HEK293T (cell line): Measurements from ENCODE around the gene KLHL6.
"Not testable (repeated sequence)": the region's sequence is repeated elsewhere in the genome, so short reads cannot be mapped to it uniquely, and the experiment has no call there.

ENCODE experiments used
- CTCF ChIA-PET: fragments of 350-600 bp; formaldehyde crosslinking; extraction: SDS; loops from one replicate; lab custom pipeline; 2021; ENCODE audit warnings: antibody characterized with exemption, inconsistent platforms; lab: Yijun Ruan, JAX
- POLR2A ChIA-PET: fragments of 350-600 bp; formaldehyde crosslinking; extraction: SDS; loops from one replicate; lab custom pipeline; 2020; ENCODE audit warnings: antibody characterized with exemption, inconsistent platforms; lab: Yijun Ruan, JAX
- DNase-seq: peaks from one replicate; pipeline ENCODE4 v3.0.0; 2012; ENCODE audit warnings: mixed read lengths; ENCODE audit errors: extremely low spot score
- ARNT ChIP-seq: fragments of 450-650 bp; IDR thresholded peaks from 2 replicates; pipeline ENCODE4 v1.6.1; 2017; ENCODE audit warnings: mild to moderate bottlenecking
- BHLHE40 ChIP-seq: fragments of 450-650 bp; IDR thresholded peaks from 2 replicates; pipeline ENCODE4 v1.6.1; 2016; ENCODE audit warnings: mild to moderate bottlenecking, moderate library complexity, borderline replicate concordance
- CTBP1 ChIP-seq: fragments of 450-650 bp; IDR thresholded peaks from 2 replicates; pipeline ENCODE4 v1.6.1; 2016; ENCODE audit warnings: borderline replicate concordance
- ELF4 ChIP-seq: fragments of 450-650 bp; IDR thresholded peaks from 2 replicates; pipeline ENCODE4 v1.6.1; 2017; ENCODE audit warnings: antibody characterized with exemption
- FOXA1 ChIP-seq: fragments of 450-650 bp; IDR thresholded peaks from 2 replicates; pipeline ENCODE4 v1.6.1; 2016; ENCODE audit warnings: mild to moderate bottlenecking
- FOXK2 ChIP-seq: fragments of 450-650 bp; IDR thresholded peaks from 2 replicates; pipeline ENCODE4 v1.6.1; 2016; ENCODE audit warnings: mild to moderate bottlenecking
- FOXM1 ChIP-seq: fragments of 450-650 bp; IDR thresholded peaks from 2 replicates; pipeline ENCODE4 v1.6.1; 2017; ENCODE audit warnings: mild to moderate bottlenecking, borderline replicate concordance
- HDGF ChIP-seq: fragments of 450-650 bp; IDR thresholded peaks from 2 replicates; pipeline ENCODE4 v1.6.1; 2017; ENCODE audit warnings: antibody characterized with exemption, borderline replicate concordance
- L3MBTL2 ChIP-seq: fragments of 450-650 bp; conservative IDR thresholded peaks from 2 replicates; pipeline ENCODE4 v1.6.1; 2016; ENCODE audit warnings: mild to moderate bottlenecking
- LEF1 ChIP-seq: fragments of 450-650 bp; IDR thresholded peaks from 2 replicates; pipeline ENCODE4 v1.6.1; 2017; ENCODE audit warnings: mild to moderate bottlenecking, borderline replicate concordance
- NFRKB ChIP-seq: fragments of 450-650 bp; IDR thresholded peaks from 2 replicates; pipeline ENCODE4 v1.6.1; 2016; ENCODE audit warnings: mild to moderate bottlenecking, moderate library complexity
- SP1 ChIP-seq: fragments of 450-650 bp; IDR thresholded peaks from 2 replicates; pipeline ENCODE4 v1.6.1; 2017
- SUZ12 ChIP-seq: fragments of 450-650 bp; IDR thresholded peaks from 2 replicates; pipeline ENCODE4 v1.6.1; 2016; ENCODE audit warnings: mild to moderate bottlenecking
- TARDBP ChIP-seq: fragments of 450-650 bp; IDR thresholded peaks from 2 replicates; pipeline ENCODE4 v1.6.1; 2016
- ZNF384 ChIP-seq: fragments of 450-650 bp; IDR thresholded peaks from 2 replicates; pipeline ENCODE4 v1.6.1; 2016
- TF ChIP-seq, protein P1 (sequence below): fragments of 450-650 bp; IDR thresholded peaks from 2 replicates; pipeline ENCODE4 v1.6.1; 2016

Gene KLHL6

DNA sequence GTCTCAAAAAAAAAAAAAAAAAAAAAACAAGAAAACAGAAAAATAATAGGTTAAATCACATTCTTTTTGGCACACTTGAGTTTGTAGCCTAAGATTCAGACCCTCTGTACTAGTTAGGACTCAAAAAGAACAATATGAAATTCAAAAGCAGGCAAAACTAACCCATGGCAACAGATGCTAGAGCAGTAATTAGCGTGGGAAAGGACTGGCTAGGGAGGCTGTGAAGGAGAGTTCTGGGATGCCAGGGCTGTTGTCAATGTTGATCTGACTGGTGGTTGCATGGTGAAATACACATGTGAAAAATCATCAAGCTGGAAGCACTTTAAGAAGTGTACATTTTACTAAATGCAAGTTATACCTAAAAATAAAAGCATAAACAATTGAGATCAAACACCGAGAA lies 35.6 kb downstream of the KLHL6 start:
- POLR2A ChIA-PET, result no interaction called here
- CTCF ChIA-PET, result no interaction called here
- DNase-seq, result no peak

DNA sequence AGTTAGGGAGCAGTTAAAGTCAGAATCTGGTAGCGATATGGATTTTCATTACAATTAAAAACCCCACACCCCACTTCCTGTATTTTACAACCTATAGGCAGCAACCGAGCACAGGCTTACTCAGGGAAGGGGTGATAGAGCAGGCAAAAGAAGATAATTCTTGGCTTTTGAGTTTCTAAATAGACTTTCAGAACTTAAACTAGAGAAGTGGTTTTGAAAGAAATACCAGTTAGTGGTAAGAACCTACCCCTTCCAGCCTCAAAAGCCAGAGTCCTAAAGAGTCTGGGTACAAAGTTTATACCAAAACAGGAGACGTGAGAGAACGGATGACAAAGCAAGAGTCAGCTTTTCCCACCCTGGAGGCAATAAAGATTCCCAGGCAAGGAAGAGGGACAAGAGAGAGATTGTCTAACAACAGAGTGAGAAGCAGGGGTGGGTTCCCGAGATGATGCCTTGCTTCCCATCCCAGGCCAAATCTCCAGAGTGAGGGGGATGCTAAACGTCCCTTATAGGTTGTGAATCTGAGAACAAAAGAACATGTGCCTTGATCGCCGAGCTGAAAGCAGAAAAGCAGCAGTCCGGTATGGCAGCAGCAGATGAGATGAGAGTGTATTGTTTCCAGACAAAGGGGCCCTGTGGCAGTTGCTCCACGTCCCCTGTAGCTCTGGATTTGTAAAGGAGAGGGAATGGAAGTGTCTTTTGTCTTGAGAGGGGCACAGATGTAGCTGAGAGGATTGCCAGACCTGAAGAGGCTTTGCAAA lies 36.8 kb downstream of the KLHL6 start:
- DNase-seq, result no peak
- POLR2A ChIA-PET, result no interaction called here

More for the DNA sequence above, 35.6 kb downstream of the KLHL6 start:
- TF ChIP-seq SP1, result no peak
- no peak for TF ChIP-seq ELF4
- no peak for TF ChIP-seq LEF1
- no peak for TF ChIP-seq L3MBTL2
- TF ChIP-seq CTBP1, result no peak
- no peak for TF ChIP-seq ARNT
- no peak for TF ChIP-seq BHLHE40
- no peak for TF ChIP-seq FOXM1
- TF ChIP-seq FOXK2, result no peak
- TF ChIP-seq TARDBP, result no peak
- TF ChIP-seq HDGF, result no peak
- no peak for TF ChIP-seq NFRKB

DNA sequence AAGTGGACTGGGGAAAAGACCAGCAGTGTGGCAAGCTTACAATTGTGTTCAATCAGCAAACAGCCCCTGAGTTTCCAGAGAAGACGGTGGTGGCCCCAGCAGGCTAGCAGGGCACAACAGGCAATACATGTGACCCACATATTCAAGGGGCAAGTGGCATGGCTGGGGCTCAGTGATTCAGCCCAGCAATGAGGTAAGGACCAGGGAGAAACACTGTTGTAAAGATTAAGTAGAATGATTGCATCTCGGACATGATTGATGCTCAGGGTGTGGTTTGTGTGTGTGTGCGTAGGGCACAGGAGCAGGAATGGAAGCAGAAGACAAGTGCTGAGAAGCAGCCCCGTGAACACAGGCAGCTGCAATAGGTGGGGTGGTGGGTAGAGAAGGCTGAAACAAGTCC lies 37.9 kb downstream of the KLHL6 start:
- POLR2A ChIA-PET, result no interaction called here
- no peak for DNase-seq
- CTCF ChIA-PET, result interaction anchor here (1.0 kb wide), 1 partner anchor 38 kb away, joined by 3 read pairs; no protein-coding TSS in a partner anchor
- TF ChIP-seq SP1 (no peak), LEF1 (no peak), HDGF (no peak), BHLHE40 (no peak), NFRKB (no peak), FOXA1 (no peak), L3MBTL2 (no peak), FOXM1 (no peak), FOXK2 (no peak), TARDBP (no peak), CTBP1 (no peak), ZNF384 (no peak), ARNT (no peak), ELF4 (no peak), SUZ12 (no peak)
- TF ChIP-seq, protein P1, sequence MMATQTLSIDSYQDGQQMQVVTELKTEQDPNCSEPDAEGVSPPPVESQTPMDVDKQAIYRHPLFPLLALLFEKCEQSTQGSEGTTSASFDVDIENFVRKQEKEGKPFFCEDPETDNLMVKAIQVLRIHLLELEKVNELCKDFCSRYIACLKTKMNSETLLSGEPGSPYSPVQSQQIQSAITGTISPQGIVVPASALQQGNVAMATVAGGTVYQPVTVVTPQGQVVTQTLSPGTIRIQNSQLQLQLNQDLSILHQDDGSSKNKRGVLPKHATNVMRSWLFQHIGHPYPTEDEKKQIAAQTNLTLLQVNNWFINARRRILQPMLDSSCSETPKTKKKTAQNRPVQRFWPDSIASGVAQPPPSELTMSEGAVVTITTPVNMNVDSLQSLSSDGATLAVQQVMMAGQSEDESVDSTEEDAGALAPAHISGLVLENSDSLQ, result no peak

More for the DNA sequence above, 36.8 kb downstream of the KLHL6 start:
- no peak for TF ChIP-seq LEF1
- TF ChIP-seq CTBP1, result no peak
- no peak for TF ChIP-seq BHLHE40
- no peak for TF ChIP-seq SUZ12
- no peak for TF ChIP-seq FOXA1
- TF ChIP-seq TARDBP, result no peak
- no peak for TF ChIP-seq HDGF
- TF ChIP-seq, protein P1, result no peak
- no peak for TF ChIP-seq NFRKB
- no peak for TF ChIP-seq ARNT
- no peak for TF ChIP-seq SP1
- no peak for TF ChIP-seq ZNF384
- no peak for TF ChIP-seq FOXK2
- no peak for TF ChIP-seq FOXM1
- CTCF ChIA-PET, result interaction anchor here (1.0 kb wide), 1 partner anchor 39 kb away, joined by 3 read pairs; no protein-coding TSS in a partner anchor

DNA sequence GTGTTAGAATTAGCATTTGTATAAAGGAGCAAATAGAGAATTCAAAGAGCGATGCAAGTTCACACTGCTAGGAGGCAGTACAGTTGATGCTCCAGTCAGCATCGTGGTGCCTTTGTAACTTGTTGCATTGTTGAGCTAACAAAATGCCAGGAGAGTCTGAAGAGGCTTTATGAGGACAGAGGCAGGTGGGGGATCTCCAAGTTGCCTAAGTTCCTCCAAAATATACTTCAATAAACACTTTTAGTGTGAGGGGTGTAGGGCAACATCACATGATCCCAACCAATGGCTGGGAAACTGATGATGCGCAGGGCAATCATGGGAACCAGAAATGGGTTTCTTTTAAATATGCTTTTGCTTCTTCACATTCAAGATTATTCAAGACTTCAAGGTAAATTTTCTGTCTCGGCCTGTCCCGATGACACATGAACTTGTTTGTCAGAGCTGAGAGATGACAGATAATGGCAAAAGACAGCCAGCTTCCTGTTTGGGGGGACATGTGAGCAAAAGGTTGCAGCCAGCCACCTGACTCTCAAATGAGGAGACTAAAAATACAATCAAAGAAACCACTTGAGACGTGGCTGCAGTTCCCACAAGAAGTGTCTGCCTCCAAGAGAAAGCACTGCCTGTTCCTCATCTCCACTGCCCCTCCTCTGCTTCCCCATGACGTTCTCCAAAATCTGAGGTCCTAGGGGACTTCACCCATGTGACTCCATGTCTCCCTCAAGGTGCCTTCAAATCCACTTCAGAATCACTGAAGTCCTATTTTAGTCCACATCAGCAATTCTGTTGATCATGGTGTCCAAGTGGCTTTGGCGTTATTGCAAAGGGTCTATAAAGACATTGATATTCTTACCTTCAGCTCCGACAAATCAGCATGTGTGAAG lies 39.3 kb downstream of the KLHL6 start:
- no peak for DNase-seq
- ChIA-PET CTCF (interaction anchor here (0.7 kb wide), 1 partner anchor 44 kb away, joined by 3 read pairs; no protein-coding TSS in a partner anchor), POLR2A (no interaction called here)
- no peak for TF ChIP-seq HDGF
- no peak for TF ChIP-seq ELF4
- no peak for TF ChIP-seq FOXA1

DNA sequence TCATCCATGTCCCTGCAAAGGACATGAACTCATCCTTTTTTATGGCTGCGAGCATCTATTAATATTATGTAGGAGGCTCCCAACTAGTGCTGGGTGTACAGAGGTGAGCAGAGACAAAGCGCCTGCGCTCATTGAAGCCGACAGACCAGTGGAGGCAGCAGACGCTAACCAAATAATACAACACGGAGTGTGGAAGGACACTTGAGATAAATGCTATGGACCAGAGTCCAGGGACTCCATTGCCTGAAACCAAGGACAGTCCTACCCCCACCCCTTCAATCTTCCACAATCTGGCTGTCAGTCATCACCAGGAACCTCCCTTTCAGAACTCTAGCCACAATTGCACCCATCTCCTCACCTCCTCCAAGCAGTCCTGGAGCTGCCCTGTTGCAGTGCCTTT lies 41.5 kb downstream of the KLHL6 start:
- ChIA-PET CTCF (no interaction called here), POLR2A (no interaction called here)
- TF ChIP-seq FOXK2 (no peak), HDGF (no peak), SP1 (no peak), CTBP1 (no peak), FOXA1 (no peak)
- TF ChIP-seq, protein P1, result no peak
- DNase-seq, result no peak

DNA sequence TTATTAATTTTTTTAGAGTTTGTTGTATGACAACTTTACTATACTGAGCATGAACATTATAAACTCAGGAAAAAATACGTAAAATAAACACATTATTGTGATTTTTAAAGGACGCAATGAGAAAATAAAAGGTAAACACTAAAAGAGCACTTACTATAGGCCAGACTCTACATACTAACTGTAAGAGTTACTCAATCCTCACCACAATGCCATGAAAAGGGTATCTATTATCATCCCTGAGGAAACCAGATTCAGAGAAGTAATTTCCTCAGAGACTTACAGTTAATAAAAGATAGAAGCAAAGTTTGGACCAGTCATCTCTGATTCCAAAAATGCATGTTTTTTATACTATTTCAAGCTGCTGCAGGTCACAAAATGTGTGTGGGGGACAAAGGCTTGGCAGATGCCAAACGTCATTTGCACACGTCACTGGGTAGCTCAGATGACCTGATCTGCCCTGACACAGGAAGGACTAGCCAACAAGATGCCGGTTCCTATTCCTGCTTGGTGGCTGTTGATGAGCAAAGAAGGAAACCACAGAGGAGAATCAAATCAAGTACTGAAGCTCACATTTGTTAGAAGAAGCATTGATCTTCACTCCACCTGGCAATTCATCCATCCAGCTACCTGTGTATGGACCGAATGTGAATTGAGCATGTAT lies 42.3 kb downstream of the KLHL6 start:
- TF ChIP-seq HDGF (no peak), FOXA1 (no peak), SUZ12 (no peak), CTBP1 (no peak), ARNT (no peak), TARDBP (no peak), LEF1 (no peak), FOXK2 (no peak), L3MBTL2 (no peak)
- TF ChIP-seq, protein P1, result no peak
- CTCF ChIA-PET, result no interaction called here
- no peak for DNase-seq
- POLR2A ChIA-PET, result no interaction called here

DNA sequence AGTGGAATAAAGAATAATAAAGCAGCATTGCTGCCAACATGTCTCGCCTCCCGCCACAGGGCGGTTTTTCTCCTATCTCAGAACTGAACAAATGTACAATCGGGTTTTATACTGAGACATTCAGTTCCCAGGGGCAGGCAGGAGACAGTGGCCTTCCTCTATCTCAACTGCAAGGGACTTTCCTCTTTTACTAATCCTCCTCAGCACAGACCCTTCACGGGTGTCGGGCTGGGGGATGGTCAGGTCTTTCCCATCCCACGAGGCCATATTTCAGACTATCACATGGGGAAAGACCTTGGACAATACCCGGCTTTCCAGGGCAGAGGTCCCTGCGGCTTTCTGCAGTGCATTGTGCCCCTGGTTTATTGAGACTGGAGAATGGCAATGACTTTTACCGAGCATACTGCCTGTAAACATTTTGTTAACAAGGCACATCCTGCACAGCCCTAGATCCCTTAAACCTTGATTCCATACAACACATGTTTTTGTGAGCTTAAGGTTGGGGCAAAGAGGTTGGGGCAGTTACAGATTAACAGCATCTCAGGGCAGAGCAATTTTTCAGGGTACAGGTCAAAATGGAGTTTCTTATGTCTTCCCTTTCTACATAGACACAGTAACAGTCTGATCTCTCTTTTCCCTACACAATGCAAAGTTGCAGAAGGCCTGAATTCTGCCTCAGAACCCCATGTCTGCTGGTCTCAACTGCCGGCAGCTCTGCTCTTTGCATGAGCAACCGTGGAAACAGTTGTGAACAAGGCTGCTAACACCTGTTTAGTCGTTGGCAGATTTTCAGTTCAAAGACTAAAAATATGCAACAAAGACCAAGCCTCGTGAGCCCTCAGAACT lies 44.0 kb downstream of the KLHL6 start:
- DNase-seq, POLR2A ChIA-PET, CTCF ChIA-PET: not testable (repeated sequence)
